HCT116 (cell line): ENCODE results near the gene STMP1. TPM values are rescaled to one million over a fixed set of nuclear protein-coding genes. Genes with fewer than 3 reads are reported as not detected.

Experiments used
- ATAC-seq: fragments of 200-7000 bp; cut with Tn5 transposase; 2 replicates; pipeline ENCODE4 v1.9.1; 2020; ENCODE audit warnings: mild to moderate bottlenecking, moderate library complexity
- BruUV-seq: library from RNA; stranded (reverse); fragments of 400-500 nt; replicated peaks from 2 replicates; lab custom pipeline; 2021; lab: Mats Ljungman, UMichigan
- CTCF ChIA-PET: fragments of 300-600 bp; sonication (Branson Sonifier 250); formaldehyde crosslinking; loops from one replicate; lab custom pipeline; 2021; ENCODE audit warnings: antibody characterized with exemption; lab: Charles Lee
- POLR2A ChIA-PET: fragments of 300-600, 350-600 bp; sonication (Branson Sonifier 250); formaldehyde crosslinking; loops from one replicate; lab custom pipeline; 2021; ENCODE audit warnings: antibody characterized with exemption; lab: Charles Lee
- RAD21 ChIA-PET, 2 experiments: fragments of 300-600 bp; sonication (Branson Sonifier 250); formaldehyde crosslinking; loops; one replicate each; lab custom pipeline; 2023; ENCODE audit warnings: low total read pairs in 2 of 2; ENCODE audit not compliant: uncharacterized antibody in 2 of 2, unreplicated experiment in 2 of 2, low non-redundant PET in 1 of 2; lab: Charles Lee
- DNase-seq: peaks from one replicate; pipeline ENCODE4 v3.0.0-alpha.2; 2010; ENCODE audit warnings: low read depth, low spot score
- H2AFZ ChIP-seq: fragments of 200-600 bp; shearing (Covaris generic), sonication (generic); 2 replicates; pipeline ENCODE4 v1.6.1; 2017; ENCODE audit warnings: low read depth, mixed run types, mixed read lengths, antibody characterized with exemption, low read length; ENCODE audit not compliant: poor library complexity, severe bottlenecking
- H3K27ac ChIP-seq: 2 replicates; pipeline ENCODE4 v1.5.1; 2012; ENCODE audit warnings: low read depth, low read length
- H3K27me3 ChIP-seq: fragments of 200-600 bp; sonication (generic); 2 replicates; pipeline ENCODE4 v1.6.1; 2016; ENCODE audit warnings: mixed run types, low read length, mixed read lengths; ENCODE audit not compliant: insufficient read depth
- H3K36me3 ChIP-seq, 2 experiments: fragments of 200-500 bp in 1 of 2; fragments of 200-600 bp in 1 of 2; sonication (Bioruptor generic) in 1 of 2; sonication (generic) in 1 of 2; 2 replicates each; pipeline versions ENCODE4 v1.5.1 to v1.6.1; 2014 to 2016; ENCODE audit warnings: low read length in 2 of 2, inconsistent platforms in 1 of 2, mixed read lengths in 1 of 2, mixed run types in 1 of 2; ENCODE audit not compliant: insufficient read depth in 2 of 2, control insufficient read depth in 1 of 2
- H3K4me1 ChIP-seq, 2 experiments: fragments of 200-600 bp in 1 of 2; sonication (generic) in 1 of 2; 2 replicates each; pipeline versions ENCODE4 v1.5.1 to v1.6.1; 2012 to 2017; ENCODE audit warnings: low read length in 2 of 2, inconsistent platforms in 1 of 2, mild to moderate bottlenecking in 1 of 2, mixed read lengths in 1 of 2, mixed run types in 1 of 2, moderate library complexity in 1 of 2; ENCODE audit not compliant: insufficient read depth in 2 of 2, control insufficient read depth in 1 of 2
- H3K4me2 ChIP-seq: fragments of 200-600 bp; sonication (generic); 2 replicates; pipeline ENCODE4 v1.6.1; 2017; ENCODE audit warnings: mixed run types, low read length, mixed read lengths
- H3K4me3 ChIP-seq, 2 experiments: fragments of 200-600 bp in 1 of 2; sonication (generic) in 1 of 2; replicated peaks in 1 of 2; 2 replicates each; pipeline ENCODE4 v1.5.1; 2011 to 2016; ENCODE audit warnings: low read length in 2 of 2, control low read depth in 1 of 2, low read depth in 1 of 2, mild to moderate bottlenecking in 1 of 2, mixed read lengths in 1 of 2, mixed run types in 1 of 2
- H3K79me2 ChIP-seq: fragments of 200-600 bp; sonication (generic); 2 replicates; pipeline ENCODE4 v1.6.1; 2017; ENCODE audit warnings: mild to moderate bottlenecking, mixed run types, low read length, moderate library complexity, mixed read lengths; ENCODE audit not compliant: insufficient read depth
- H3K9ac ChIP-seq: fragments of 200-600 bp; sonication (generic); 2 replicates; pipeline ENCODE4 v1.6.1; 2016; ENCODE audit warnings: low read length, mixed read lengths
- H3K9me2 ChIP-seq: fragments of 200-600 bp; sonication (generic), shearing (Covaris generic); 2 replicates; pipeline ENCODE4 v1.6.1; 2017; ENCODE audit warnings: mixed run types, mild to moderate bottlenecking, moderate library complexity; ENCODE audit not compliant: insufficient read depth
- H3K9me3 ChIP-seq, 2 experiments: fragments of 200-500 bp in 1 of 2; fragments of 200-600 bp in 1 of 2; sonication (Bioruptor generic) in 1 of 2; sonication (generic) in 1 of 2; 2 replicates each; pipeline ENCODE4 v1.6.1; 2014 to 2017; ENCODE audit warnings: low read length in 2 of 2, mixed read lengths in 2 of 2, inconsistent platforms in 1 of 2, low read depth in 1 of 2, mild to moderate bottlenecking in 1 of 2, mixed run types in 1 of 2, moderate library complexity in 1 of 2; ENCODE audit not compliant: control insufficient read depth in 1 of 2, insufficient read depth in 1 of 2
- H4K20me1 ChIP-seq: fragments of 200-600 bp; sonication (generic), shearing (Covaris generic); 2 replicates; pipeline ENCODE4 v1.6.1; 2017; ENCODE audit warnings: mixed run types, mild to moderate bottlenecking, moderate library complexity; ENCODE audit not compliant: insufficient read depth
- CBX3 ChIP-seq: IDR thresholded peaks from 2 replicates; pipeline ENCODE4 v1.6.1; 2012; ENCODE audit warnings: low read depth
- CEBPB ChIP-seq: IDR thresholded peaks from 2 replicates; pipeline ENCODE4 v1.6.1; 2012; ENCODE audit warnings: low read depth
- CTCF ChIP-seq, 3 experiments: fragments of 200-600 bp in 1 of 3; sonication (generic) in 1 of 3; IDR thresholded peaks in 2 of 3; conservative IDR thresholded peaks in 1 of 3; 2 replicates each; pipeline ENCODE4 v1.5.1; 2012 to 2017; ENCODE audit warnings: low read depth in 2 of 3, low read length in 2 of 3, antibody characterized with exemption in 1 of 3, borderline replicate concordance in 1 of 3, control low read depth in 1 of 3, mild to moderate bottlenecking in 1 of 3, mixed read lengths in 1 of 3, mixed run types in 1 of 3, moderate library complexity in 1 of 3; ENCODE audit not compliant: insufficient read depth in 1 of 3
- EGR1 ChIP-seq: IDR thresholded peaks from 2 replicates; pipeline ENCODE4 v1.6.1; 2012; ENCODE audit warnings: low read depth
- ELF1 ChIP-seq: IDR thresholded peaks from 2 replicates; pipeline ENCODE4 v1.6.1; 2012; ENCODE audit warnings: low read depth, borderline replicate concordance
- EZH2 ChIP-seq: fragments of 200-600 bp; sonication (generic); IDR thresholded peaks from 2 replicates; pipeline ENCODE4 v1.6.1; 2017; ENCODE audit warnings: antibody characterized with exemption, mixed run types
- FOSL1 ChIP-seq: IDR thresholded peaks from 2 replicates; pipeline ENCODE4 v1.6.1; 2012; ENCODE audit warnings: low read depth
- JUND ChIP-seq: IDR thresholded peaks from 2 replicates; pipeline ENCODE4 v1.6.1; 2012
- MAX ChIP-seq: IDR thresholded peaks from 2 replicates; pipeline ENCODE4 v1.6.1; 2012
- POLR2AphosphoS5 ChIP-seq: IDR thresholded peaks from 2 replicates; pipeline ENCODE4 v1.6.1; 2011; ENCODE audit warnings: mild to moderate bottlenecking, low read depth, low read length, moderate library complexity
- RAD21 ChIP-seq: IDR thresholded peaks from 2 replicates; pipeline ENCODE4 v1.6.1; 2012; ENCODE audit warnings: low read depth, mild to moderate bottlenecking
- REST ChIP-seq: IDR thresholded peaks from 2 replicates; pipeline ENCODE4 v1.6.1; 2012; ENCODE audit warnings: low read depth
- SRF ChIP-seq: IDR thresholded peaks from 2 replicates; pipeline ENCODE4 v1.6.1; 2012; ENCODE audit warnings: low read depth
- TCF7L2 ChIP-seq: IDR thresholded peaks from 2 replicates; pipeline ENCODE4 v1.7.0; 2011; ENCODE audit warnings: borderline replicate concordance, inconsistent platforms; ENCODE audit not compliant: insufficient read depth, insufficient read length; ENCODE audit errors: extremely low read depth
- YY1 ChIP-seq: IDR thresholded peaks from 2 replicates; pipeline ENCODE4 v1.6.1; 2011; ENCODE audit warnings: low read length, low read depth, moderate library complexity, mild to moderate bottlenecking; ENCODE audit not compliant: insufficient replicate concordance; ENCODE audit errors: extremely low read depth
- ZBTB33 ChIP-seq: IDR thresholded peaks from 2 replicates; pipeline ENCODE4 v1.6.1; 2011; ENCODE audit warnings: mild to moderate bottlenecking, low read length, moderate library complexity; ENCODE audit not compliant: insufficient replicate concordance; ENCODE audit errors: extremely low read depth
- ZFX ChIP-seq: fragments of 450-650 bp; IDR thresholded peaks from 2 replicates; pipeline ENCODE4 v1.6.1; 2017
- ZNF274 ChIP-seq: fragments of 200-500 bp; sonication (Bioruptor generic); IDR thresholded peaks from 2 replicates; pipeline ENCODE4 v1.6.1; 2014; ENCODE audit warnings: mild to moderate bottlenecking, low read depth, low read length, inconsistent platforms
- intact Hi-C: fragments of 100-400 bp; cut with micrococcal nuclease; formaldehyde crosslinking; loops from 2 replicates; pipeline ENCODE4 v1.10.0; 2022
- total RNA-seq: library from RNA; stranded (reverse); gene quantifications from one replicate; pipeline ENCODE4 v1.2.1, GENCODE V29; 2021; ENCODE audit not compliant: unreplicated experiment

Gene STMP1
- total RNA-seq, 1 experiment from 2014 or later, result 32.8 TPM

- intact Hi-C loops, result no loop called here
- BruUV-seq, result no TSS peak
- RAD21 ChIA-PET, result no interaction called here
These were observed 29.7 kb downstream of the STMP1 start for GRCh38 chr7:135692055-135692454.

More at GRCh38 chr7:135692055-135692454, 29.7 kb downstream of the STMP1 start:
- H3K4me1 ChIP-seq, result peaks cover 0 to 7% of the 10 kb centered on the region in 2 experiments; a peak in 1 of 4 replicates
- H3K4me3 ChIP-seq, result no peak overlapping the region
- no peaks in the 10 kb centered on the region for H3K9me3 ChIP-seq
- POLR2A ChIA-PET, result no interaction called here
- no peak for ATAC-seq
- CTCF ChIA-PET, result interaction anchor here (0.9 kb wide), 1 partner anchor 13 kb away, joined by 3 read pairs; no protein-coding TSS in a partner anchor
- no peaks in the 10 kb centered on the region for H3K27me3 ChIP-seq
- H2AFZ ChIP-seq, result no peak overlapping the region
- H3K4me2 ChIP-seq, result no peak overlapping the region
- no peak overlapping the region for H3K27ac ChIP-seq
- H4K20me1 ChIP-seq, result no peaks in the 10 kb centered on the region
- no peaks in the 10 kb centered on the region for H3K36me3 ChIP-seq
- H3K79me2 ChIP-seq, result no peaks in the 10 kb centered on the region
- H3K9me2 ChIP-seq, result no peaks in the 10 kb centered on the region
- TF ChIP-seq EGR1 (no peak), ELF1 (no peak), JUND (no peak), CEBPB (no peak), MAX (no peak), TCF7L2 (no peak), ZFX (no peak), REST (no peak), EZH2 (no peak), CBX3 (no peak), SRF (no peak), ZNF274 (no peak), RAD21 (no peak), YY1 (no peak), CTCF (IDR thresholded peaks at IDR 0.05 in 2 of 3, conservative IDR thresholded peaks at IDR 0.05 in 1 of 3; ENCODE audit: borderline replicate concordance in 1 of 3, insufficient read depth in 1 of 3, low read depth in 2 of 3, low read length in 2 of 3) (no peak), POLR2AphosphoS5 (no peak), FOSL1 (no peak), ZBTB33 (no peak)
- no peak for DNase-seq
- H3K9ac ChIP-seq, result no peak overlapping the region
